CD4-positive, alpha-beta T cell treated with Interleukin-15 for 1 hour (primary cell): ENCODE measurements around the gene CSAD.
"Not testable (repeated sequence)": the region's sequence is repeated elsewhere in the genome, so short reads cannot be mapped to it uniquely, and the experiment has no call there.

ENCODE experiments used
- DNase-seq: peaks from one replicate; pipeline ENCODE4 v3.0.0-alpha.2; 2020

The CSAD gene

GRCh38 chr12:53133722-53134121 lies 47.0 kb downstream of the CSAD start:
- DNase-seq = no peak

- no peak for DNase-seq
These were observed 48.9 kb downstream of the CSAD start for GRCh38 chr12:53131844-53132243.

GRCh38 chr12:53128780-53129569 lies 51.8 kb downstream of the CSAD start:
- DNase-seq = no peak

DNA sequence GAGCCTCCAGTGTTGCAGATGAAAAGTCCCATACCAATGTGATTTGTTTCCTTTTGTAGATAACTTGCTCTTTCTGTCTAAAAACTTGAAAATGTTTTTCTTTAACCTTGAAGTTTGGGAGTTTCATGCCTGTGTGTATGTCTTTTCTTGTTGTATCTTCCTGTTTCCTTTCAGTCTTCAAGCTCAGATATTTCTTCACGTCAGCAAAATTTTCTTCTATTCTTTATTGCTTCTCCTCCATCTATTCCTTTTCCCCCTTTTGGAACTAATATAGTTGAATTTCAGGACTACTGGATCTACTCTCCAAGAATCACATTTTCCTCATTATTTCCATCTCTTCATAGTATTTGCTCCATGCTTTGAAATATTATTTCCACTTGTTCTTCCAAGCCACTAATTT lies 53.6 kb downstream of the CSAD start:
- DNase-seq = no peak

GRCh38 chr12:53124352-53124723 lies 56.4 kb downstream of the CSAD start:
- no peak for DNase-seq

DNA sequence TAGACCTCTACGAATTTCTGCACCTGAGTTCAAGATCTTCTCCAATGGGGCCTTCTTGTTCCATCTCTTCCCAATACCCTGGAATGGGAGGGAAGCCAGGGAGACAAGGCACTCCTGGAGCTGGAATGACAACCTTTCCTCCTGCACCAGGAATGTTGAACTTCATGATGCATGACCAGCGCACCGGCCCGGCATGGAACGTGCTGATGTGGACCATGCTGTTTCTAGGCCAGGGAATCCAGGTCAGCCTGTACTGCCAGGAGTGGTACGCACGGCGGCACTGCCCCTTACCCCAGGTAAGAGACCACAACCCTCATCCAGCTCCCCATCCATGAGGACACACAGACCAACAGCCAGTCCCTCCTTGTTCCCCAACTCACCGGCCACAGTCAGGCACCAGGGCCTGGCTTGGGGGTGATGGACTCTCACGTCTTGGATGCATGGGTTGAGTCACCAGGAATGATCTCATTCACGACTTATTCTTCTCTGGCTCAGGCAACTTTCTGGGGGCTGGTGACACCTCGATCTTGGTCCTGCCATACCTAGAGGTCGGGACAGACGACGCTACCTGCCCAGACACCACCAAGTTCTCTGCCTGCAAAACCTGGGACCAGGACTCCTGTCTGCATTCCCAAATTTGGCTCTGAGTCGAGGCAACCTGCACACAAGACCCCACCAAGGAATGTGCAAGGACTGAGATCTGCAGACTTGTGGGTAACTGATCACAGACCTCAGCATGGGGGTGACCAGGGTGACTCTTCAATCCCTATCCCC lies 57.0 kb downstream of the CSAD start:
- no peak for DNase-seq

- DNase-seq = no peak
These were observed 57.7 kb downstream of the CSAD start for GRCh38 chr12:53122961-53123468.

- no peak for DNase-seq
These were observed 59.8 kb downstream of the CSAD start for GRCh38 chr12:53120685-53121525.

DNA sequence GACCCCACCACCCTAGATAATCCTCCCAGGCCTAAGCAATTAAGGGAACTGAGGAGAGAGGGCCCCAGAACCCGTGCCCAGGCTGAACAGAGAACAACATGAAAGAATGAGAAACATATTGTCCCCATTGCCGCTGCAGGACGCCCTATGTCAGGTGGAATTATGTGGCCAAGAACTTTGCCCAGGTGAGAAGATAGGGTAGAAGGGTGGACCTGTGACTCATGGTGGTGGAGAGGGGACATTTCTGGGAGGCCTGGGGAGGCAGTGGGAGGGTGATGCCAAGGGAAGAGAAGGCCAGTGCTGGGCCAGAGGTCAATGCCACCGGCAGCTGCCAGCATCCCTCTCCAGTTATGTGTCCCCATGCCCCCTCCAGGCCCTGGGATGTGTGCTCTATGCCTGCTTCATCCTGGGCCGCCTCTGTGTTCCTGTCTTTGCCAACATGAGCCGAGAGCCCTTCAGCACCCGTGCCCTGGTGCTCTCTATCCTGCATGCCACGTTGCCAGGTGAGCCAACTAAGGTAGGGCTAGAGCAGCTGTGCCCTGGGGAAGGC lies 61.9 kb downstream of the CSAD start:
- DNase-seq = no peak

DNA sequence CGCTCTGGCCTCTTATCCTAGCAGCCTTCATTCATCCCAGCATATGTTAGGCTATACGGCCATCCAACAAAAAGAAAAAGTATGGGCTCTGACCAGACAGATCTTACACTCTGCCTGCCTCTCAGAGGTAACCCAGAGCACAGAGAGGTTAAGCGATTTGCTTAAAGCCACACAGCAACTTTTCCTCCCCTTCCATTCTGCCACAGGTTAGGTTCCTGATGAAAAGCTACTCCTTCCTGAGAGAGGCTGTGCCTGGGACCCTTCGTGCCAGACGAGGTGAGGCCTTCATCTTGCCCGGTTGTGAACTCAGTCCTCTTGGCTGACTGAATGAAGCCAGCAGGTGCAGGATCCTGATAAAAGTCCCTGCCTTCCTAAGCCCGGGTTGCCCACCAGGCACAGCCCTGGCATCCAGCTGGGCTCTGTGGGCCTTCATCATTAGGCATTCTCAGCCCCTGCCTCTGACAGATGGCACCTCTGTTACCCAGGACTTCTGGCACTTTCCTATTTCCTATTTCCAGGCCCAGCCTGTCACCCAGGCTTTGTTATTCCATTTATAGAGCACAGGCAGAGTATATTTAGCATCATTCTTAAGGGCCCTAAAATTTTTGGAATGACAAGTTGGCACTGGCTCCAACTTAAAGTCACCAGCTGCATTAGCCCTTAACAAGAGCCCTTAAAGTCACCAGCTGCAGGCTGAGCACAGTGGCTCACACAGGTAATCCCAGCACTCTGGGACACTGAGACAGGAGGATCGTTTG lies 64.7 kb downstream of the CSAD start:
- no peak for DNase-seq

DNA sequence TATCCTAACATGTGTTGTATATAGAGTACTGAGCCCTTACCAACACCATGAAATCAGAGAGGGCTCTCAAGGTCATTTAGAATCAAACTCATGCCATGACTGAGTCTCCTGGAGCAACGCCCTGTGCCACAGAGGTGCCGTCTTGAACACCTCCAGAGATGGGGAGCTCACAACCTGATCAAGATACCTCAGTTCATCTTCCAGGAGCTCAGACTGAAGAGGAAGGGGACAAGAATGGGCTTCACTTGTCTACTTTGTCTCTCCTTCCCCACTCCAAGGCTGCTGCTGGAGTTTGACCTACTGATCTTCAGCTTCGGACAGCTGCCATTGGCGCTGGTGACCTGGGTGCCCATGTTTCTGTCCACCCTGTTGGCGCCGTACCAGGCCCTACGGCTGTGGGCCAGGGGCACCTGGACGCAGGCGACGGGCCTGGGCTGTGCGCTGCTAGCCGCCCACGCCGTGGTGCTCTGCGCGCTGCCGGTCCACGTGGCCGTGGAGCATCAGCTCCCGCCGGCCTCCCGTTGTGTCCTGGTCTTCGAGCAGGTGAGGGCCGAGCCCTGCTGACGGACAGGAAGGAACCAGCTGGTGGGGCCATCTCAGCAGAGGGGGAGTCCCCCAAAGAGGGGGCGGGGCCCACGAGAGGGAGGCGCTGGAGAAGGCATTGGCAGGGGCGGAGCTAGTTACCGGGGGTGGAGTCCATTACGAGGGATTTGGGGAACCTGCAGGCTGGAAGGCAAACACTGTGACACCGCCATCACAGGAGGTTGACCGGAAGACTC lies 65.4 kb downstream of the CSAD start:
- no peak for DNase-seq

- DNase-seq = no peak
These were observed 66.8 kb downstream of the CSAD start for GRCh38 chr12:53113951-53114350.

DNA sequence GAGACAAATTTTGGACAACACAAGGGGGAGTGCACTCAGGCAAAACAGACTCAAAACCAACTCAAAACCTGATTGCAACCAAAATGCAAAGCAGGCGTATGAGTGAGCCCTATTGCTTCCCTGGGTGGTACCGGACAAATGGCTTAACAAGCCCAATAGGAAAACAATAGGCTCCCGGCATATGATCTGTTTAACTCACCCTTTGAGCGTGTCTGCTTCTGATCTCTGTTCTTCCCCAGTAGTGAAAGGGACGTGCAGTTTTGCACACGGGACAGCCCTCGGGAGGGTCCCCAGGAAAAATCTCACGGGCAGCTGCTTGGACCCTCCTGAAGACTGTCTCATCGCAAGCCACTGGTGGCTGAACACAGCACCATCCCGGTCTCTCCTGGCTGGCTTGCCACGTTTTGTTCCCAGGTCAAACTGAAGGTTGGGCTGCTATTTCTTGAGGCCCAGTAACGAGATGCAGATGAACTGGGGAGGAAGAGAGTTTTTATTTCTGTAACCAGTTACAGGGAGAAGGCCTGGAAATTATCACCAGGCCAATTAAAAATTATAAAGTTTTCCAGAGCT lies 67.5 kb downstream of the CSAD start:
- DNase-seq = no peak

DNA sequence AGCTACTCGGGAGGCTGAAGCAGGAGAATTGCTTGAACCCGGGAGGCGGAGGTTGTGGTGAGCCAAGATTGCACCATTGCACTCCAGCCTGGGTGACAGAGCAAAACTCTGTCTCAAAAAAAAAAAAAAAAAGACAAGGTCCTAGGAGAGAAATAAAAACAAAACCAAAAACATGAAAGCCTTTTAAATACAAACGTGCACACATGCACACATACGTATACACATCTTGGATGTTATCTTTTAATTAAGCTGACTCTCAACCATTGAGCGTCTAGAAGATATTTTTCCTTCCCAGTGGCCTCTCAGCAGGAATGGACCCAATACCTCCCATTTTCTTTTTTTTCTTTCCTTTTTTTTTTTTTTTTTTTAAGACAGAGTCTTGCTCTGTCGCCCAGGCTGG lies 68.3 kb downstream of the CSAD start:
- DNase-seq = not testable (repeated sequence)
